GM23338 (cell line): ENCODE data around the gene PIK3R4. TPM values are rescaled to one million over a fixed set of nuclear protein-coding genes. Genes with fewer than 3 reads are reported as not detected.

Experiments used
- ATAC-seq: fragments of 200-7000 bp; cut with Tn5 transposase; 3 replicates; pipeline ENCODE4 v1.9.1; 2020
- DNase-seq: peaks from one replicate; pipeline ENCODE4 v3.0.0-alpha.2; 2015; ENCODE audit warnings: low spot score
- H2AFZ ChIP-seq: fragments of 200-600 bp; sonication (generic); 2 replicates; pipeline ENCODE4 v1.8.0; 2016; ENCODE audit warnings: antibody characterized with exemption, mild to moderate bottlenecking, moderate library complexity
- H3F3A ChIP-seq: fragments of 200-600 bp; sonication (generic); replicated peaks from 2 replicates; pipeline ENCODE4 v1.8.0; 2017; ENCODE audit warnings: antibody characterized with exemption, mixed run types, low read depth
- H3K27ac ChIP-seq: fragments of 200-600 bp; sonication (generic); 2 replicates; pipeline ENCODE4 v1.6.1; 2016; ENCODE audit warnings: low read depth
- H3K27me3 ChIP-seq: fragments of 200-600 bp; sonication (generic); 2 replicates; pipeline ENCODE4 v1.8.0; 2016; ENCODE audit warnings: mild to moderate bottlenecking, mixed run types, moderate library complexity; ENCODE audit not compliant: insufficient read depth
- H3K36me3 ChIP-seq: fragments of 200-600 bp; sonication (generic); 2 replicates; pipeline ENCODE4 v1.8.0; 2016; ENCODE audit warnings: mild to moderate bottlenecking; ENCODE audit not compliant: insufficient read depth
- H3K4me1 ChIP-seq: fragments of 200-600 bp; sonication (generic); 2 replicates; pipeline ENCODE4 v1.8.0; 2016; ENCODE audit warnings: mild to moderate bottlenecking, moderate library complexity; ENCODE audit not compliant: insufficient read depth
- H3K4me2 ChIP-seq: fragments of 200-600 bp; sonication (generic); 2 replicates; pipeline ENCODE4 v1.7.1; 2017; ENCODE audit warnings: mixed run types
- H3K4me3 ChIP-seq: fragments of 200-600 bp; sonication (generic); 2 replicates; pipeline ENCODE4 v1.6.1; 2016; ENCODE audit warnings: mixed run types
- H3K79me2 ChIP-seq: fragments of 200-600 bp; sonication (generic); replicated peaks from 2 replicates; pipeline ENCODE4 v1.8.0; 2017; ENCODE audit warnings: mild to moderate bottlenecking; ENCODE audit not compliant: insufficient read depth
- H3K9me2 ChIP-seq: fragments of 200-600 bp; sonication (generic); 2 replicates; pipeline ENCODE4 v1.8.0; 2017; ENCODE audit not compliant: insufficient read depth
- H4K20me1 ChIP-seq: fragments of 200-600 bp; sonication (generic); replicated peaks from 2 replicates; pipeline ENCODE4 v1.8.0; 2017; ENCODE audit warnings: mild to moderate bottlenecking; ENCODE audit not compliant: insufficient read depth
- H3K27ac Mint-ChIP-seq: 2 replicates; pipeline ENCODE4 v1.8.0; 2020; ENCODE audit warnings: inconsistent platforms, mild to moderate bottlenecking, moderate library complexity, mixed read lengths
- H3K27me3 Mint-ChIP-seq: 3 replicates; pipeline ENCODE4 v1.8.0; 2022; ENCODE audit warnings: low read depth, mild to moderate bottlenecking, moderate library complexity, mixed read lengths, inconsistent platforms; ENCODE audit not compliant: insufficient read depth, poor library complexity
- H3K36me3 Mint-ChIP-seq: 3 replicates; pipeline ENCODE4 v1.8.0; 2021; ENCODE audit warnings: low read depth, mild to moderate bottlenecking, inconsistent platforms, moderate library complexity, mixed read lengths
- H3K4me1 Mint-ChIP-seq: 3 replicates; pipeline ENCODE4 v1.8.0; 2020; ENCODE audit warnings: mild to moderate bottlenecking, inconsistent platforms, mixed read lengths
- H3K4me3 Mint-ChIP-seq: 3 replicates; pipeline ENCODE4 v1.8.0; 2021; ENCODE audit warnings: moderate library complexity, mild to moderate bottlenecking, inconsistent platforms, mixed read lengths
- H3K9me3 Mint-ChIP-seq: 3 replicates; pipeline ENCODE4 v1.8.0; 2020; ENCODE audit warnings: moderate library complexity, mild to moderate bottlenecking, inconsistent platforms, mixed read lengths
- CREB1 ChIP-seq: fragments of 250-450 bp; sonication (Bioruptor Pico); IDR thresholded peaks from 2 replicates; pipeline ENCODE4 v1.5.0; 2020; ENCODE audit warnings: low read depth, mild to moderate bottlenecking, moderate library complexity
- EZH2 ChIP-seq: fragments of 200-600 bp; sonication (generic); IDR thresholded peaks from one replicate; pipeline ENCODE4 v1.8.0; 2017; ENCODE audit warnings: antibody characterized with exemption, mild to moderate bottlenecking, low read depth; ENCODE audit not compliant: unreplicated experiment
- EZH2phosphoT487 ChIP-seq: fragments of 200-600 bp; sonication (generic); IDR thresholded peaks from one replicate; pipeline ENCODE4 v1.8.1; 2018; ENCODE audit warnings: antibody characterized with exemption; ENCODE audit not compliant: unreplicated experiment
- JUNB ChIP-seq: IDR thresholded peaks from one replicate; pipeline ENCODE4 v1.6.1; 2016; ENCODE audit warnings: antibody characterized with exemption; ENCODE audit not compliant: unreplicated experiment
- POLR2AphosphoS5 ChIP-seq: IDR thresholded peaks from 2 replicates; pipeline ENCODE4 v1.6.1; 2016; ENCODE audit warnings: antibody characterized with exemption, low read depth
- STAT1 ChIP-seq: IDR thresholded peaks from one replicate; pipeline ENCODE4 v1.6.1; 2016; ENCODE audit warnings: antibody characterized with exemption; ENCODE audit not compliant: unreplicated experiment
- ZNF331 ChIP-seq: fragments of 250-450 bp; sonication (Bioruptor Pico); IDR thresholded peaks from 2 replicates; pipeline ENCODE4 v1.5.0; 2020; ENCODE audit warnings: low read depth, mild to moderate bottlenecking, moderate library complexity
- polyA plus RNA-seq: library from polyadenylated mRNA; unstranded; fragments of >200 nt; fragmentation: Nextera tagmentation; extraction: Ambion mirVana; gene quantifications from 2 replicates; pipeline ENCODE4 v1.2.1, GENCODE V29; 2016
- total RNA-seq: library from RNA; depleted of rRNA; stranded (reverse); fragments of >200 nt; shearing (Covaris generic); gene quantifications from 2 replicates; pipeline ENCODE4 v1.2.3, GENCODE V29; 2014
- TF ChIP-seq, protein P1 (sequence below): IDR thresholded peaks from 2 replicates; pipeline ENCODE4 v1.6.1; 2016; ENCODE audit warnings: antibody characterized with exemption
- TF ChIP-seq, protein P2 (sequence below): fragments of 250-450 bp; sonication (Bioruptor Pico); IDR thresholded peaks from 2 replicates; pipeline ENCODE4 v1.5.0; 2020; ENCODE audit warnings: mild to moderate bottlenecking, moderate library complexity
- TF ChIP-seq, protein P3 (sequence below): IDR thresholded peaks from one replicate; pipeline ENCODE4 v1.6.1; 2018; ENCODE audit warnings: antibody characterized with exemption; ENCODE audit not compliant: unreplicated experiment
- TF ChIP-seq, protein P4 (sequence below), 2 experiments: fragments of 200-600 bp in 1 of 2; sonication (generic) in 1 of 2; conservative IDR thresholded peaks; 2 replicates each; pipeline versions ENCODE4 v1.5.1 to v1.6.1; 2016 to 2017; ENCODE audit warnings: antibody characterized with exemption in 2 of 2, low read depth in 2 of 2, mild to moderate bottlenecking in 2 of 2, moderate library complexity in 1 of 2

PIK3R4 gene
- total and polyA plus RNA-seq, 2 experiments from 2014 or later: 48.8 to 65.1 TPM

DNA sequence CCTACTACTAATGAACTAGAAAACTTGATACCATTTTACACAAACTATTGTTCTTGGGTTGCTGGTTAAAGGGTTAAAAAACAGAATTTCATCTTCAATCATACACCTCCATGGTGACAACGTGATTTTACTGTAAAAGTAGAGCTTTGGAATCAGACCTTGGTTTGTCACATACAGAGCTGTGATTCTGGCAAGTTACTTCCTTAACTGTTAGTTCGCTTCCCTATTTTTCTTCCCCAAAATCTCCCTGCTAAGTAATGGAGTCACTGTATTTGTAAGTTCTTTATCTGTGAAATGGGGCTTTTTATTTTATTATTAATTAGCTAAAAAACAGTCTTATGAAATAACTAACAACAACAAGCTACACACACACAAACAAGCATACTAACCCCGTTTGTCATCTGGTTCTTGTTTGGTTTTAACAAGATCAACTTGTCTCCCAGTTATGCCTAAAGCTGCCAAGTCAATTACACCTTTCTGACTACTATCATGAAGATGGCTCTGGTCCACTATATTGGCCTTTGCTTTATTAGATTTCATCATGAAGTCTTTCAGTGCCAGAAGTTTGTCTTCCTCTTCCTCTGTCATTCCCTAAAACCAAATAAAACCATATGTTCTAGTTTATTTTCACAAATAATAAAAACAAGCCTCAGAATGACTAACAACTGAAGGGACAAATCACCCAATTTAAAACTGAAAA is 38.6 kb downstream of the PIK3R4 start:
- DNase-seq (no peak), ATAC-seq (no peak)
- no peak overlapping the region for H3K4me3 ChIP-seq
- no peaks in the 10 kb centered on the region for H4K20me1 ChIP-seq
- no peaks in the 10 kb centered on the region for H3K9me2 ChIP-seq
- TF ChIP-seq, protein P1, sequence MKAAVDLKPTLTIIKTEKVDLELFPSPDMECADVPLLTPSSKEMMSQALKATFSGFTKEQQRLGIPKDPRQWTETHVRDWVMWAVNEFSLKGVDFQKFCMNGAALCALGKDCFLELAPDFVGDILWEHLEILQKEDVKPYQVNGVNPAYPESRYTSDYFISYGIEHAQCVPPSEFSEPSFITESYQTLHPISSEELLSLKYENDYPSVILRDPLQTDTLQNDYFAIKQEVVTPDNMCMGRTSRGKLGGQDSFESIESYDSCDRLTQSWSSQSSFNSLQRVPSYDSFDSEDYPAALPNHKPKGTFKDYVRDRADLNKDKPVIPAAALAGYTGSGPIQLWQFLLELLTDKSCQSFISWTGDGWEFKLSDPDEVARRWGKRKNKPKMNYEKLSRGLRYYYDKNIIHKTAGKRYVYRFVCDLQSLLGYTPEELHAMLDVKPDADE: no peak
- TF ChIP-seq, protein P2, sequence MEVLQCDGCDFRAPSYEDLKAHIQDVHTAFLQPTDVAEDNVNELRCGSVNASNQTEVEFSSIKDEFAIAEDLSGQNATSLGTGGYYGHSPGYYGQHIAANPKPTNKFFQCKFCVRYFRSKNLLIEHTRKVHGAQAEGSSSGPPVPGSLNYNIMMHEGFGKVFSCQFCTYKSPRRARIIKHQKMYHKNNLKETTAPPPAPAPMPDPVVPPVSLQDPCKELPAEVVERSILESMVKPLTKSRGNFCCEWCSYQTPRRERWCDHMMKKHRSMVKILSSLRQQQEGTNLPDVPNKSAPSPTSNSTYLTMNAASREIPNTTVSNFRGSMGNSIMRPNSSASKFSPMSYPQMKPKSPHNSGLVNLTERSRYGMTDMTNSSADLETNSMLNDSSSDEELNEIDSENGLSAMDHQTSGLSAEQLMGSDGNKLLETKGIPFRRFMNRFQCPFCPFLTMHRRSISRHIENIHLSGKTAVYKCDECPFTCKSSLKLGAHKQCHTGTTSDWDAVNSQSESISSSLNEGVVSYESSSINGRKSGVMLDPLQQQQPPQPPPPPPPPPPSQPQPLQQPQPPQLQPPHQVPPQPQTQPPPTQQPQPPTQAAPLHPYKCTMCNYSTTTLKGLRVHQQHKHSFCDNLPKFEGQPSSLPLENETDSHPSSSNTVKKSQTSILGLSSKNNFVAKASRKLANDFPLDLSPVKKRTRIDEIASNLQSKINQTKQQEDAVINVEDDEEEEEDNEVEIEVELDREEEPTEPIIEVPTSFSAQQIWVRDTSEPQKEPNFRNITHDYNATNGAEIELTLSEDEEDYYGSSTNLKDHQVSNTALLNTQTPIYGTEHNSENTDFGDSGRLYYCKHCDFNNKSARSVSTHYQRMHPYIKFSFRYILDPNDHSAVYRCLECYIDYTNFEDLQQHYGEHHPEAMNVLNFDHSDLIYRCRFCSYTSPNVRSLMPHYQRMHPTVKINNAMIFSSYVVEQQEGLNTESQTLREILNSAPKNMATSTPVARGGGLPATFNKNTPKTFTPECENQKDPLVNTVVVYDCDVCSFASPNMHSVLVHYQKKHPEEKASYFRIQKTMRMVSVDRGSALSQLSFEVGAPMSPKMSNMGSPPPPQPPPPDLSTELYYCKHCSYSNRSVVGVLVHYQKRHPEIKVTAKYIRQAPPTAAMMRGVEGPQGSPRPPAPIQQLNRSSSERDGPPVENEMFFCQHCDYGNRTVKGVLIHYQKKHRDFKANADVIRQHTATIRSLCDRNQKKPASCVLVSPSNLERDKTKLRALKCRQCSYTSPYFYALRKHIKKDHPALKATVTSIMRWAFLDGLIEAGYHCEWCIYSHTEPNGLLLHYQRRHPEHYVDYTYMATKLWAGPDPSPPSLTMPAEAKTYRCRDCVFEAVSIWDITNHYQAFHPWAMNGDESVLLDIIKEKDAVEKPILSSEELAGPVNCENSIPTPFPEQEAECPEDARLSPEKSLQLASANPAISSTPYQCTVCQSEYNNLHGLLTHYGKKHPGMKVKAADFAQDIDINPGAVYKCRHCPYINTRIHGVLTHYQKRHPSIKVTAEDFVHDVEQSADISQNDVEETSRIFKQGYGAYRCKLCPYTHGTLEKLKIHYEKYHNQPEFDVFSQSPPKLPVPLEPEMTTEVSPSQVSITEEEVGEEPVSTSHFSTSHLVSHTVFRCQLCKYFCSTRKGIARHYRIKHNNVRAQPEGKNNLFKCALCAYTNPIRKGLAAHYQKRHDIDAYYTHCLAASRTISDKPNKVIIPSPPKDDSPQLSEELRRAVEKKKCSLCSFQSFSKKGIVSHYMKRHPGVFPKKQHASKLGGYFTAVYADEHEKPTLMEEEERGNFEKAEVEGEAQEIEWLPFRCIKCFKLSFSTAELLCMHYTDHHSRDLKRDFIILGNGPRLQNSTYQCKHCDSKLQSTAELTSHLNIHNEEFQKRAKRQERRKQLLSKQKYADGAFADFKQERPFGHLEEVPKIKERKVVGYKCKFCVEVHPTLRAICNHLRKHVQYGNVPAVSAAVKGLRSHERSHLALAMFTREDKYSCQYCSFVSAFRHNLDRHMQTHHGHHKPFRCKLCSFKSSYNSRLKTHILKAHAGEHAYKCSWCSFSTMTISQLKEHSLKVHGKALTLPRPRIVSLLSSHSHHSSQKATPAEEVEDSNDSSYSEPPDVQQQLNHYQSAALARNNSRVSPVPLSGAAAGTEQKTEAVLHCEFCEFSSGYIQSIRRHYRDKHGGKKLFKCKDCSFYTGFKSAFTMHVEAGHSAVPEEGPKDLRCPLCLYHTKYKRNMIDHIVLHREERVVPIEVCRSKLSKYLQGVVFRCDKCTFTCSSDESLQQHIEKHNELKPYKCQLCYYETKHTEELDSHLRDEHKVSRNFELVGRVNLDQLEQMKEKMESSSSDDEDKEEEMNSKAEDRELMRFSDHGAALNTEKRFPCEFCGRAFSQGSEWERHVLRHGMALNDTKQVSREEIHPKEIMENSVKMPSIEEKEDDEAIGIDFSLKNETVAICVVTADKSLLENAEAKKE (CRISPR knock-in tag): no peak
- TF ChIP-seq, protein P3, sequence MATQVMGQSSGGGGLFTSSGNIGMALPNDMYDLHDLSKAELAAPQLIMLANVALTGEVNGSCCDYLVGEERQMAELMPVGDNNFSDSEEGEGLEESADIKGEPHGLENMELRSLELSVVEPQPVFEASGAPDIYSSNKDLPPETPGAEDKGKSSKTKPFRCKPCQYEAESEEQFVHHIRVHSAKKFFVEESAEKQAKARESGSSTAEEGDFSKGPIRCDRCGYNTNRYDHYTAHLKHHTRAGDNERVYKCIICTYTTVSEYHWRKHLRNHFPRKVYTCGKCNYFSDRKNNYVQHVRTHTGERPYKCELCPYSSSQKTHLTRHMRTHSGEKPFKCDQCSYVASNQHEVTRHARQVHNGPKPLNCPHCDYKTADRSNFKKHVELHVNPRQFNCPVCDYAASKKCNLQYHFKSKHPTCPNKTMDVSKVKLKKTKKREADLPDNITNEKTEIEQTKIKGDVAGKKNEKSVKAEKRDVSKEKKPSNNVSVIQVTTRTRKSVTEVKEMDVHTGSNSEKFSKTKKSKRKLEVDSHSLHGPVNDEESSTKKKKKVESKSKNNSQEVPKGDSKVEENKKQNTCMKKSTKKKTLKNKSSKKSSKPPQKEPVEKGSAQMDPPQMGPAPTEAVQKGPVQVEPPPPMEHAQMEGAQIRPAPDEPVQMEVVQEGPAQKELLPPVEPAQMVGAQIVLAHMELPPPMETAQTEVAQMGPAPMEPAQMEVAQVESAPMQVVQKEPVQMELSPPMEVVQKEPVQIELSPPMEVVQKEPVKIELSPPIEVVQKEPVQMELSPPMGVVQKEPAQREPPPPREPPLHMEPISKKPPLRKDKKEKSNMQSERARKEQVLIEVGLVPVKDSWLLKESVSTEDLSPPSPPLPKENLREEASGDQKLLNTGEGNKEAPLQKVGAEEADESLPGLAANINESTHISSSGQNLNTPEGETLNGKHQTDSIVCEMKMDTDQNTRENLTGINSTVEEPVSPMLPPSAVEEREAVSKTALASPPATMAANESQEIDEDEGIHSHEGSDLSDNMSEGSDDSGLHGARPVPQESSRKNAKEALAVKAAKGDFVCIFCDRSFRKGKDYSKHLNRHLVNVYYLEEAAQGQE: no peak
- TF ChIP-seq EZH2phosphoT487 (no peak), JUNB (no peak), POLR2AphosphoS5 (no peak), ZNF331 (CRISPR knock-in tag) (no peak), STAT1 (no peak), CREB1 (CRISPR knock-in tag) (no peak), EZH2 (no peak)
- TF ChIP-seq, protein P4, sequence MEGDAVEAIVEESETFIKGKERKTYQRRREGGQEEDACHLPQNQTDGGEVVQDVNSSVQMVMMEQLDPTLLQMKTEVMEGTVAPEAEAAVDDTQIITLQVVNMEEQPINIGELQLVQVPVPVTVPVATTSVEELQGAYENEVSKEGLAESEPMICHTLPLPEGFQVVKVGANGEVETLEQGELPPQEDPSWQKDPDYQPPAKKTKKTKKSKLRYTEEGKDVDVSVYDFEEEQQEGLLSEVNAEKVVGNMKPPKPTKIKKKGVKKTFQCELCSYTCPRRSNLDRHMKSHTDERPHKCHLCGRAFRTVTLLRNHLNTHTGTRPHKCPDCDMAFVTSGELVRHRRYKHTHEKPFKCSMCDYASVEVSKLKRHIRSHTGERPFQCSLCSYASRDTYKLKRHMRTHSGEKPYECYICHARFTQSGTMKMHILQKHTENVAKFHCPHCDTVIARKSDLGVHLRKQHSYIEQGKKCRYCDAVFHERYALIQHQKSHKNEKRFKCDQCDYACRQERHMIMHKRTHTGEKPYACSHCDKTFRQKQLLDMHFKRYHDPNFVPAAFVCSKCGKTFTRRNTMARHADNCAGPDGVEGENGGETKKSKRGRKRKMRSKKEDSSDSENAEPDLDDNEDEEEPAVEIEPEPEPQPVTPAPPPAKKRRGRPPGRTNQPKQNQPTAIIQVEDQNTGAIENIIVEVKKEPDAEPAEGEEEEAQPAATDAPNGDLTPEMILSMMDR (conservative IDR thresholded peaks at IDR 0.05; ENCODE audit: low read depth in 2 of 2): no peak
- Mint-ChIP-seq H3K4me3 (no peak overlapping the region), H3K27me3 (no peaks in the 10 kb centered on the region), H3K4me1 (no peaks in the 10 kb centered on the region), H3K9me3 (no peaks in the 10 kb centered on the region), H3K27ac (no peak overlapping the region), H3K36me3 (peaks cover 17% of the 10 kb centered on the region)
- H3K36me3 ChIP-seq: peaks cover 3% of the 10 kb centered on the region; the same call in 1 of the 2 replicates
- H3K4me2 ChIP-seq: no peak overlapping the region
- no peak overlapping the region for H2AFZ ChIP-seq
- H3F3A ChIP-seq: no peaks in the 10 kb centered on the region
- H3K27ac ChIP-seq: no peak overlapping the region
- no peaks in the 10 kb centered on the region for H3K4me1 ChIP-seq
- no peaks in the 10 kb centered on the region for H3K27me3 ChIP-seq
- H3K79me2 ChIP-seq: no peaks in the 10 kb centered on the region
